ENCODE data around the gene AK8.
A peak's percentile ranks its signal among the peaks of the same experiment; 100 is the strongest.

The AK8 gene

DNA sequence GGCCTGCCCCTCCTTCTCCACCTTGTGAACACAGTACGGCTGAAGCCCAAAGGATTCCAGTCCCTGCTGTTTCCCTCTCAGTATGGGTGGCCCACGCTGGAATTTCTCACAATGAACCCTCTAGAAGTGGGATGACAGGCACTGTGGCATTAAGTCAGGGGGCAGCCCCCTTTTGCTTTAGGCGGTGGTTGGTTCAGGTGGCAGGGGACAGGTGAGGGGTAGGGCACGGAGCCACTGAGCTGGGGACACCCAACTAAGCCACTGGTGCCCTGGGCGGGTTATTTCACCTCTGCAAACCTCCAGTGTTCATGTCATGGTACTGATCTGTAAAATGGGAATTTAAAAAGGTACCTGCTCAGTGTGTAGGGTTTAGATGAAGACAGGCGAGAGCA is 8.2 kb upstream of the AK8 start:
- no peak overlapping the region for H3K9ac ChIP-seq (ENCODE audit: low read depth, low read length)
- H3K27ac ChIP-seq (ENCODE audit: low read length): no peak overlapping the region
- H3K9me3 ChIP-seq (ENCODE audit: insufficient read depth, low read depth, low read length): no peaks in the 10 kb centered on the region
- no peak overlapping the region for H3K4me3 ChIP-seq (ENCODE audit: low read length)
- H3K27me3 ChIP-seq (ENCODE audit: insufficient read depth, low read length): no peaks in the 10 kb centered on the region
- no peaks in the 10 kb centered on the region for H3K36me3 ChIP-seq (ENCODE audit: insufficient read depth, low read depth, low read length)
- no peaks in the 10 kb centered on the region for H3K4me1 ChIP-seq (ENCODE audit: insufficient read depth, low read length)

GRCh38 chr9:132885720-132886333 is 7.7 kb upstream of the AK8 start:
- Histone ChIP-seq H3K4me3 (ENCODE audit: low read length) (no peak overlapping the region), H3K36me3 (ENCODE audit: insufficient read depth, low read depth, low read length) (no peaks in the 10 kb centered on the region), H3K27me3 (ENCODE audit: insufficient read depth, low read length) (no peaks in the 10 kb centered on the region), H3K27ac (ENCODE audit: low read length) (no peak overlapping the region), H3K9me3 (ENCODE audit: insufficient read depth, low read depth, low read length) (no peaks in the 10 kb centered on the region), H3K9ac (ENCODE audit: low read depth, low read length) (no peak overlapping the region), H3K4me1 (ENCODE audit: insufficient read depth, low read length) (no peaks in the 10 kb centered on the region)

- H3K9ac ChIP-seq (ENCODE audit: low read depth, low read length): no peak overlapping the region
- no peak overlapping the region for H3K4me3 ChIP-seq (ENCODE audit: low read length)
- H3K27me3 ChIP-seq (ENCODE audit: insufficient read depth, low read length): peaks cover 12% of the 10 kb centered on the region
- no peaks in the 10 kb centered on the region for H3K9me3 ChIP-seq (ENCODE audit: insufficient read depth, low read depth, low read length)
- no peaks in the 10 kb centered on the region for H3K4me1 ChIP-seq (ENCODE audit: insufficient read depth, low read length)
- H3K36me3 ChIP-seq (ENCODE audit: insufficient read depth, low read depth, low read length): no peaks in the 10 kb centered on the region
- no peak overlapping the region for H3K27ac ChIP-seq (ENCODE audit: low read length)
These were observed 5.5 kb upstream of the AK8 start for GRCh38 chr9:132883349-132884294.

GRCh38 chr9:132882616-132883015 is 4.5 kb upstream of the AK8 start:
- no peak overlapping the region for H3K27ac ChIP-seq (ENCODE audit: low read length)
- no peak overlapping the region for H3K4me3 ChIP-seq (ENCODE audit: low read length)
- peaks cover 16% of the 10 kb centered on the region for H3K27me3 ChIP-seq (ENCODE audit: insufficient read depth, low read length)
- H3K36me3 ChIP-seq (ENCODE audit: insufficient read depth, low read depth, low read length): no peaks in the 10 kb centered on the region
- H3K9ac ChIP-seq (ENCODE audit: low read depth, low read length): no peak overlapping the region
- no peaks in the 10 kb centered on the region for H3K9me3 ChIP-seq (ENCODE audit: insufficient read depth, low read depth, low read length)
- no peaks in the 10 kb centered on the region for H3K4me1 ChIP-seq (ENCODE audit: insufficient read depth, low read length)

DNA sequence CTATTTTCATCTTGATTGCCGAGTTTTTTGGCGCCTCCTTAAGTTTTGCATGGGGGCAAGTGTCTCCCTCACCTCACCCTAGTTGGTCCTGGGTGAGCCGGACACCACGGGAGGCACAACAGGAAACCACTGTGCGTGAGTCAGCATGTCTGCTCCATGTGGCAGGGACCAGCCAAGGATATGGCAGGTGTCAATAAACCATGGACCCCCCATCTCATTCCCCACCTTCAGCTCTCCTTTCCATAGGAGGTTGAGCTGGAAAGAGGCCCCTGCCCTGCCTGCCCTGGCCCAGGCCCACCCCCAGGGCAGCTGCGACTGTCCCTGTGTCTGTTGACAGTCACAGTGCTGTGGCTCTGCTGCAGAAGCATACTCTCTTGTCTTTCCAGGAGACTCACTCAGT is 3.7 kb upstream of the AK8 start:
- H3K27ac ChIP-seq (ENCODE audit: low read length): no peak overlapping the region

DNA sequence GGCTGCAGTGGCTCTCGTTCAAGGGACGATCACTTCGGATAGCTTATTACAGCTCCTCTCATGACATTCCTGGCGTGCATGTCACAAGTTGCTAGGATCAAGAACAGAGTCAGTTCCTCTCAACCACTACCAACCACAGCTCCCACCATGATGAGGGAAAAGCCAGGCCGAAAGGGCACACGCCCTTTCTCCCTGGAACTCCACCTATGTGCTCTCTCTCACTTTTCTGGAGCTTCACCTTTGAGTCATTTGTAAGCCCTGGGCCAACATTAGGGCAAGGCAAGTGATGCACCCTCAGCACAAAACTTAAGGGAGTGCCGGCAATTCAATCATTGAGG is 2.2 kb upstream of the AK8 start:
- H3K4me1 ChIP-seq (ENCODE audit: insufficient read depth, low read length): no peaks in the 10 kb centered on the region
- H3K9me3 ChIP-seq (ENCODE audit: insufficient read depth, low read depth, low read length): no peaks in the 10 kb centered on the region
- peaks cover 40% of the 10 kb centered on the region for H3K27me3 ChIP-seq (ENCODE audit: insufficient read depth, low read length)
- H3K36me3 ChIP-seq (ENCODE audit: insufficient read depth, low read depth, low read length): no peaks in the 10 kb centered on the region
- no peak overlapping the region for H3K27ac ChIP-seq (ENCODE audit: low read length)
- no peak overlapping the region for H3K4me3 ChIP-seq (ENCODE audit: low read length)
- H3K9ac ChIP-seq (ENCODE audit: low read depth, low read length): no peak overlapping the region

More for the DNA sequence above, 3.7 kb upstream of the AK8 start:
- Histone ChIP-seq H3K9me3 (ENCODE audit: insufficient read depth, low read depth, low read length) (no peaks in the 10 kb centered on the region), H3K4me3 (ENCODE audit: low read length) (no peak overlapping the region), H3K36me3 (ENCODE audit: insufficient read depth, low read depth, low read length) (no peaks in the 10 kb centered on the region), H3K9ac (ENCODE audit: low read depth, low read length) (no peak overlapping the region), H3K4me1 (ENCODE audit: insufficient read depth, low read length) (no peaks in the 10 kb centered on the region), H3K27me3 (ENCODE audit: insufficient read depth, low read length) (peaks cover 24% of the 10 kb centered on the region)

- no peak overlapping the region for H3K9ac ChIP-seq (ENCODE audit: low read depth, low read length)
These were observed 1.6 kb upstream of the AK8 start for GRCh38 chr9:132879457-132880323.

DNA sequence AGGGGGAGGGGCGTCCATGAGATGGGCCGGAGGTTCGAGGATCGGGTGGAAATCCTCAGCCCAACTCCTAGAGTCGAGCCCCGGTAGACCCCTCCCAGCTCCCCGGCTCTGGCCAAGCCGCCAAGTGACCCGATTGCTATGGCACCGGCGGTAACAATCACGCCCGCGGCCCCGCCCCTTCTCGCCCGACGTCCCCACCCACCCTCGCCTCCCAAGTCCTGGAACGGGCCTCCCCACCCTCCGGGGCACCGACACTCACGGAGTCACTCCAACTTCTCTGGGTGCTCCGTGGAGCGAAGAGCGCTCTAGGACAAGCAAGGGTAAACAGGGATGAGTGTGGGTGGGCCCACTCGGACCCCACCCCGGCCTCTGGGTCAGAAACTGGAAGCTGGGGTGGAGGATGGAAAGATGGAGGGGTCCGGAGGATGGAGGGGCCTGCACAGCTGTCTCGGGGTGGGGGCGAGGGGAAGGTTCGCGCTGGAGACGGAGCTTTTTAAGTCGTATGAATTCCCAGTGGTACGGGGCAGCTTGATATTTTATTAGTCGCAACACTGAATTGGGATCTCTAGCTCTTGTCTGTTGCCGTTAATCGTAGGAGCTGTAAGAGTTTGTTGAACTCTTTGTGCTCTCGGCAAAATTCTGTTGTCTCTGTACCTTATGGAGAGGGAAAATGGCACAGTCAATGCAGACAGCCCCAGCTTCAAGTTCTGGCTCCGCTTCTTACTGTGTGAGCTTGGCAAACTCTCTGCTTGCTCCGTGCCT is 792 bp upstream of the AK8 start, which contains the start of gene SPACA9:
Gene SPACA9, plus strand, starts transcription at position 204 of the 762 bp plus-strand sequence. CDS start 5,050 bp downstream, outside the sequence.
- Histone ChIP-seq H3K27ac (ENCODE audit: low read length) (no peak within 1 kb of the TSS), H3K9me3 (ENCODE audit: insufficient read depth, low read depth, low read length) (no peaks in the 10 kb centered on the region), H3K4me1 (ENCODE audit: insufficient read depth, low read length) (no peaks in the 10 kb centered on the region), H3K9ac (ENCODE audit: low read depth, low read length) (peak within 1 kb of the TSS; percentile 77; the same call in 1 of the 2 replicates), H3K4me3 (ENCODE audit: low read length) (peak within 1 kb of the TSS; percentile 98), H3K27me3 (ENCODE audit: insufficient read depth, low read length) (peaks cover 40% of the 10 kb centered on the region), H3K36me3 (ENCODE audit: insufficient read depth, low read depth, low read length) (no peaks in the 10 kb centered on the region)

More at GRCh38 chr9:132879457-132880323, 1.6 kb upstream of the AK8 start:
- Histone ChIP-seq H3K36me3 (ENCODE audit: insufficient read depth, low read depth, low read length) (no peaks in the 10 kb centered on the region), H3K4me3 (ENCODE audit: low read length) (no peak overlapping the region), H3K9me3 (ENCODE audit: insufficient read depth, low read depth, low read length) (no peaks in the 10 kb centered on the region), H3K4me1 (ENCODE audit: insufficient read depth, low read length) (no peaks in the 10 kb centered on the region), H3K27me3 (ENCODE audit: insufficient read depth, low read length) (peaks cover 40% of the 10 kb centered on the region), H3K27ac (ENCODE audit: low read length) (no peak overlapping the region)

- Histone ChIP-seq H3K9me3 (ENCODE audit: insufficient read depth, low read depth, low read length) (no peaks in the 10 kb centered on the region), H3K4me1 (ENCODE audit: insufficient read depth, low read length) (no peaks in the 10 kb centered on the region), H3K4me3 (ENCODE audit: low read length) (peak overlapping the region; percentile 98), H3K36me3 (ENCODE audit: insufficient read depth, low read depth, low read length) (no peaks in the 10 kb centered on the region), H3K27me3 (ENCODE audit: insufficient read depth, low read length) (peaks cover 40% of the 10 kb centered on the region), H3K9ac (ENCODE audit: low read depth, low read length) (no peak overlapping the region; the same call in 1 of the 2 replicates), H3K27ac (ENCODE audit: low read length) (no peak overlapping the region)
These were observed 643 bp downstream of the AK8 start for GRCh38 chr9:132877458-132877823.

GRCh38 chr9:132876849-132877248 is 1.2 kb downstream of the AK8 start:
- Histone ChIP-seq H3K9me3 (ENCODE audit: insufficient read depth, low read depth, low read length) (no peaks in the 10 kb centered on the region), H3K27ac (ENCODE audit: low read length) (no peak overlapping the region), H3K4me1 (ENCODE audit: insufficient read depth, low read length) (no peaks in the 10 kb centered on the region), H3K36me3 (ENCODE audit: insufficient read depth, low read depth, low read length) (no peaks in the 10 kb centered on the region), H3K27me3 (ENCODE audit: insufficient read depth, low read length) (peaks cover 40% of the 10 kb centered on the region), H3K4me3 (ENCODE audit: low read length) (no peak overlapping the region), H3K9ac (ENCODE audit: low read depth, low read length) (no peak overlapping the region)

DNA sequence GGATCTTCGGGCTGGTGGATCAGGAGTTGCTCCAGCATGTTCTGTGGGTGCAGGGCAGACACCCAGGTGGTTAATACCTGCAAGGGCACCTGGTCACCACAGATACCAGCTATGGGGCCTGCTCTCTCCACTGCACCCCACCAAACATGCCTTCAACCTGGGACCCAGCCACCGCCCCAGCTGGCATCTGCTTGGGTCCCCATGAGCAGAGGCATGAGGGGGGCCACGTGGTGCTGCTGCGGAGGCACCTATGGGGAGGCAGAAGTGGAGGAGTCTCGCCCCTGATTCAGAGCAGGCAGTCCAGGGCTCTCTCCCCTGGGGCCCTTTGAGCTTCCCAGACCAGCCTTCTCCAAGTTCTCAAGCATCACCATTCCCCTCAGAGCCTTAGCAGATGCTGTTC is 2.9 kb downstream of the AK8 start:
- Histone ChIP-seq H3K27me3 (ENCODE audit: insufficient read depth, low read length) (peaks cover 40% of the 10 kb centered on the region), H3K4me1 (ENCODE audit: insufficient read depth, low read length) (no peaks in the 10 kb centered on the region), H3K4me3 (ENCODE audit: low read length) (no peak overlapping the region)

More for the DNA sequence above, 2.9 kb downstream of the AK8 start:
- H3K36me3 ChIP-seq (ENCODE audit: insufficient read depth, low read depth, low read length): no peaks in the 10 kb centered on the region
- no peaks in the 10 kb centered on the region for H3K9me3 ChIP-seq (ENCODE audit: insufficient read depth, low read depth, low read length)
- no peak overlapping the region for H3K9ac ChIP-seq (ENCODE audit: low read depth, low read length)
- no peak overlapping the region for H3K27ac ChIP-seq (ENCODE audit: low read length)
